Nephron (organoid): ENCODE results near the gene LRFN3.
A peak's percentile ranks its signal among the peaks of the same experiment; 100 is the strongest.

Experiments
- H3K27ac Mint-ChIP-seq, 3 experiments: 2 replicates each; pipeline ENCODE4 v1.8.0; 2020; ENCODE audit warnings: mixed read lengths in 3 of 3, mild to moderate bottlenecking in 2 of 3, moderate library complexity in 1 of 3
- H3K27me3 Mint-ChIP-seq: 2 replicates; pipeline ENCODE4 v1.8.0; 2021; ENCODE audit warnings: low read depth, mild to moderate bottlenecking, moderate library complexity, mixed read lengths
- H3K36me3 Mint-ChIP-seq: 2 replicates; pipeline ENCODE4 v1.8.0; 2020; ENCODE audit warnings: low read depth, mixed read lengths
- H3K4me1 Mint-ChIP-seq: 2 replicates; pipeline ENCODE4 v1.8.0; 2020; ENCODE audit warnings: mixed read lengths
- H3K4me3 Mint-ChIP-seq, 3 experiments: 2 replicates each; pipeline ENCODE4 v1.8.0; 2020; ENCODE audit warnings: mild to moderate bottlenecking in 3 of 3, mixed read lengths in 3 of 3, moderate library complexity in 2 of 3
- H3K9me3 Mint-ChIP-seq: 2 replicates; pipeline ENCODE4 v1.8.0; 2020; ENCODE audit warnings: mixed read lengths
- CTCF ChIP-seq, 3 experiments: fragments of 200-600 bp; sonication (generic); IDR thresholded peaks; one replicate each; pipeline ENCODE4 v1.5.0; 2021; ENCODE audit warnings: antibody characterized with exemption in 3 of 3; ENCODE audit not compliant: unreplicated experiment in 3 of 3

The LRFN3 gene

DNA sequence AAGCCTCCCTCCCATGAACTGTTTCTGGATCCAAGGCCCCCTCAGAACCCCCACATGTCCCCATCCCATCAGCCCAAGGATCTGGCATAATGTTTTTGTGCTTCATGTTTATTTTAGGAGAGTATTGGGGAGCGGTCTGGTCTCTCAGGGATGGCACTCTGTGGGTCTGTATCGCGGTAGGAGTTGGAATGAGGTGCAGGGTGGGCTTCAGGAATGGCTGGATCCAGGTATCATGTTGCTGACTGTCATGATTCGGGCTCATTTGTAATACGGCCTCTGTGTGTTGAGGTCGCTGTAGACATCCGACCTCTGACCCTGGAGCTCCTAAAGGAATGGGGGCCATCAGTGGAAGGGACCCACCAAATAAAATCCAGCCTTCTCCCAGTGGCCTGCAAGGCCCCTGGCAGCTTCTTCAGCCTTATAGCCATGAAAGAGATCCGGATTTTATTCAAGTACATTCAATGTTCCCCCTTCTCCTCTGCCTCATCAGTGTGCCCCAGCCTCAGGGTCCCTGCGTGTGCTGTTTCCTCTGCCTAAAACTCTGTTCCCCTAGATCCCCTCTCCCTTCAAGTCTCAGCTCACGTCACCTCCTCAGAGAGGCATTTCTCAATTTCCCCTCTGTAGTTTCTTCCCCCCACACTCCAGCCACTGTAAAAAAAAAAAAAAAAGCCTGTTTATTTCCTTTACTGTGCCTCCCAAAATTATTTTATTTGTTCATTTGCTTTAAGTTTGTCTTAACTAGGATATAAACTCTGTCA lies 31.7 kb upstream of the LRFN3 start:
- H3K4me3 Mint-ChIP-seq = peak overlapping the region in 1 of 3 experiments; percentile 50

DNA sequence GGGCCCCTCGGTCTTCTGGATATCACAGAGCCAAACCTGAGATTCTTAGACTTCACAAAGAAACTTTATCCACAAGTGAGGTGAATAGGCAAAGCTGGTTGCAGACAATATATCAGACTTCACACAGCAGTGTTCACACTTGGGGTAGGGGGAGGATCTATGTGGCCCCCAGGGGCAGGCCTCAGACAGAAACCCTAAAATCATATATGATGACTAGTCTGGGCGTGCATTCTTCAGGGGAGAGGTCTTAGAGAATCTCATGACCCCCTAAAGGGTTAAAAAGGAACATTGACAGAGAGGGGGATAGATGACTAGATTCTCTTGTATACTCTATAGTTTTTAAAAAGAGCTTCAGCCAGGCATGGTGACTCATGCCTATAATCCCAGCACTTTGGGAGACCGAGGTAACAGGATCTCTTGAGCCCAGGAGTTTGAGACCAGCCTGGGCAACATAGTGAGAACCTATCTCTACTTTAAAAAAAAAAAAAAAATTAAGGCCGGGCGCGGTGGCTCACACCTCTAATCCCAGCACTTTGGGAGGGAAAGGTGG lies 30.9 kb upstream of the LRFN3 start:
- H3K36me3 Mint-ChIP-seq = no peaks in the 10 kb centered on the region
- peak overlapping the region in 1 of 3 experiments; percentile 31 for H3K27ac Mint-ChIP-seq
- H3K9me3 Mint-ChIP-seq = no peaks in the 10 kb centered on the region
- no peak for TF ChIP-seq CTCF (IDR thresholded peaks at IDR 0.05; ENCODE audit: unreplicated experiment in 3 of 3)
- peaks cover 23% of the 10 kb centered on the region for H3K27me3 Mint-ChIP-seq
- peaks cover 10% of the 10 kb centered on the region for H3K4me1 Mint-ChIP-seq
- H3K4me3 Mint-ChIP-seq = no peak overlapping the region

More for the DNA sequence above, 31.7 kb upstream of the LRFN3 start:
- H3K27me3 Mint-ChIP-seq = peaks cover 23% of the 10 kb centered on the region
- peaks cover 10% of the 10 kb centered on the region for H3K4me1 Mint-ChIP-seq
- H3K27ac Mint-ChIP-seq = peak overlapping the region in 1 of 3 experiments; percentile 31
- no peaks in the 10 kb centered on the region for H3K9me3 Mint-ChIP-seq
- TF ChIP-seq CTCF (IDR thresholded peaks at IDR 0.05; ENCODE audit: unreplicated experiment in 3 of 3) = no peak
- no peaks in the 10 kb centered on the region for H3K36me3 Mint-ChIP-seq

DNA sequence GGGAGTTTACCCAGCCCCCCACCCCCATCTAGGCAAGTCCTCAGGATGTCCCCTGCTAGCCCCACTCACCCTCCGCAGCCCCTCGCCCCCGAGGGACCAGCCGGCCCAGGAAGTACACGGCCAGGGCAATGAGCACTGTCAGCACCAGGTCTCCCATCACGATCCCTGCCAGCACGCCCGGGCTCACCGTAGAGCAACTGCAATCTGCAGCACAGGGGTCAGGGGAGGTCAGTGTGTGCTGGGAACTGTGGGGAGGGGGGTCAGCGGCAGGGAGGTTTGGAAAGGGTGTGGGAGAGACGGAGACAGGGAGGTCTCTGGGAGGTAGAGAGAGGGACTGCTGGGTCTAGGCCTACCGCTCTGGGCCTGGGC lies 28.8 kb upstream of the LRFN3 start:
- no peak for TF ChIP-seq CTCF (IDR thresholded peaks at IDR 0.05; ENCODE audit: unreplicated experiment in 3 of 3)
- Mint-ChIP-seq H3K4me1 (peaks cover 4% of the 10 kb centered on the region), H3K4me3 (no peak overlapping the region), H3K36me3 (no peaks in the 10 kb centered on the region), H3K27ac (no peak overlapping the region), H3K27me3 (peaks cover 16% of the 10 kb centered on the region), H3K9me3 (no peaks in the 10 kb centered on the region)

- Mint-ChIP-seq H3K27me3 (peaks cover 10% of the 10 kb centered on the region), H3K27ac (no peak within 1 kb of the TSS), H3K9me3 (no peaks in the 10 kb centered on the region), H3K4me1 (peaks cover 4% of the 10 kb centered on the region), H3K4me3 (no peak within 1 kb of the TSS), H3K36me3 (no peaks in the 10 kb centered on the region)
- no peak for TF ChIP-seq CTCF (IDR thresholded peaks at IDR 0.05; ENCODE audit: unreplicated experiment in 3 of 3)
These were observed 28.1 kb upstream of the LRFN3 start, which contains the start of gene TYROBP for GRCh38 chr19:35908010-35908441. Gene TYROBP, minus strand, starts transcription at chr19:35908295. Its CDS starts 67 bp downstream, at chr19:35908228.

- H3K27ac Mint-ChIP-seq = no peak overlapping the region
- H3K36me3 Mint-ChIP-seq = no peaks in the 10 kb centered on the region
- no peak overlapping the region for H3K4me3 Mint-ChIP-seq
- no peaks in the 10 kb centered on the region for H3K4me1 Mint-ChIP-seq
- no peak for TF ChIP-seq CTCF (IDR thresholded peaks at IDR 0.05; ENCODE audit: unreplicated experiment in 3 of 3)
- peaks cover 4% of the 10 kb centered on the region for H3K27me3 Mint-ChIP-seq
- H3K9me3 Mint-ChIP-seq = no peaks in the 10 kb centered on the region
These were observed 27.0 kb upstream of the LRFN3 start for GRCh38 chr19:35908973-35909683.
